ENCODE results near the gene RFC4.
"Not testable (repeated sequence)": the region's sequence is repeated elsewhere in the genome, so short reads cannot be mapped to it uniquely, and the experiment has no call there.

Gene RFC4

DNA sequence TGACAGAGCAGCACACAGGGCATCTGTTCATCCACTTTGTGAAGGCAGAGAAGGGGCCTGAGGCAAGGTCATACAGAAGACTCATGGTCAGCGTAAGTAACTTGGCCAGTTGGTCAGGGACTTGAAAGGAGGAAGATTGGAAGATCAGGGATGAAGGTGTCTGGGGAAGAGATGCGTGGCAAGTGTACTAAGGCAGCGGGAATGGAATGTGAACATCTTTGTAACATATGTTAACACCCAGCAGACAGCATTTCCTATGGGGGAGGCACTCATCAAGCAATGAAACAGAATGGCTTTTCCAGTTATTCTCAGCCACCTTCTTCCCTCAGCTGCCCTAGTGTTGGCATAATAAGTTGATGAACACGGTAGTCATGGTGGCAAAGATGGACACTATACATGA lies 7.8 kb upstream of the RFC4 start:
- no peak overlapping the region for H3K27ac ChIP-seq (ENCODE audit: extremely low read depth, low read depth, low read length)
- ChIA-PET POLR2A (no interaction called here), CTCF (interaction anchor here (0.6 kb wide), 2 partner anchors 48 to 205 kb away, joined by 3 read pairs; no protein-coding TSS in a partner anchor)
- no peaks in the 10 kb centered on the region for H3K4me1 ChIP-seq (ENCODE audit: control insufficient read depth, insufficient read depth, low read length)
- no peaks in the 10 kb centered on the region for H3K9me3 ChIP-seq (ENCODE audit: control insufficient read depth, insufficient read depth, low read depth, low read length)
- no peak overlapping the region for H3K4me3 ChIP-seq (ENCODE audit: low read depth, low read length)
- TF ChIP-seq ZNF138 (tag by site-specific recombination; IDR thresholded peaks at IDR 0.05; ENCODE audit: borderline replicate concordance): no peak
- TF ChIP-seq, protein P1, sequence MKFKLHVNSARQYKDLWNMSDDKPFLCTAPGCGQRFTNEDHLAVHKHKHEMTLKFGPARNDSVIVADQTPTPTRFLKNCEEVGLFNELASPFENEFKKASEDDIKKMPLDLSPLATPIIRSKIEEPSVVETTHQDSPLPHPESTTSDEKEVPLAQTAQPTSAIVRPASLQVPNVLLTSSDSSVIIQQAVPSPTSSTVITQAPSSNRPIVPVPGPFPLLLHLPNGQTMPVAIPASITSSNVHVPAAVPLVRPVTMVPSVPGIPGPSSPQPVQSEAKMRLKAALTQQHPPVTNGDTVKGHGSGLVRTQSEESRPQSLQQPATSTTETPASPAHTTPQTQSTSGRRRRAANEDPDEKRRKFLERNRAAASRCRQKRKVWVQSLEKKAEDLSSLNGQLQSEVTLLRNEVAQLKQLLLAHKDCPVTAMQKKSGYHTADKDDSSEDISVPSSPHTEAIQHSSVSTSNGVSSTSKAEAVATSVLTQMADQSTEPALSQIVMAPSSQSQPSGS (tag by site-specific recombination; IDR thresholded peaks at IDR 0.05; ENCODE audit: low read depth): no peak
- no peak for TF ChIP-seq ZNF133 (tag by site-specific recombination; IDR thresholded peaks at IDR 0.05)
- TF ChIP-seq ZNF830 (tag by site-specific recombination; IDR thresholded peaks at IDR 0.05; ENCODE audit: low read depth): no peak
- no peak for TF ChIP-seq ZNF121 (tag by site-specific recombination; IDR thresholded peaks at IDR 0.05)
- TF ChIP-seq, protein P2, sequence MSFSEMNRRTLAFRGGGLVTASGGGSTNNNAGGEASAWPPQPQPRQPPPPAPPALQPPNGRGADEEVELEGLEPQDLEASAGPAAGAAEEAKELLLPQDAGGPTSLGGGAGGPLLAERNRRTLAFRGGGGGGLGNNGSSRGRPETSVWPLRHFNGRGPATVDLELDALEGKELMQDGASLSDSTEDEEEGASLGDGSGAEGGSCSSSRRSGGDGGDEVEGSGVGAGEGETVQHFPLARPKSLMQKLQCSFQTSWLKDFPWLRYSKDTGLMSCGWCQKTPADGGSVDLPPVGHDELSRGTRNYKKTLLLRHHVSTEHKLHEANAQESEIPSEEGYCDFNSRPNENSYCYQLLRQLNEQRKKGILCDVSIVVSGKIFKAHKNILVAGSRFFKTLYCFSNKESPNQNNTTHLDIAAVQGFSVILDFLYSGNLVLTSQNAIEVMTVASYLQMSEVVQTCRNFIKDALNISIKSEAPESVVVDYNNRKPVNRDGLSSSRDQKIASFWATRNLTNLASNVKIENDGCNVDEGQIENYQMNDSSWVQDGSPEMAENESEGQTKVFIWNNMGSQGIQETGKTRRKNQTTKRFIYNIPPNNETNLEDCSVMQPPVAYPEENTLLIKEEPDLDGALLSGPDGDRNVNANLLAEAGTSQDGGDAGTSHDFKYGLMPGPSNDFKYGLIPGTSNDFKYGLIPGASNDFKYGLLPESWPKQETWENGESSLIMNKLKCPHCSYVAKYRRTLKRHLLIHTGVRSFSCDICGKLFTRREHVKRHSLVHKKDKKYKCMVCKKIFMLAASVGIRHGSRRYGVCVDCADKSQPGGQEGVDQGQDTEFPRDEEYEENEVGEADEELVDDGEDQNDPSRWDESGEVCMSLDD (tag by site-specific recombination; IDR thresholded peaks at IDR 0.05): no peak
- no peak for TF ChIP-seq ZNF132 (tag by site-specific recombination; IDR thresholded peaks at IDR 0.05; ENCODE audit: borderline replicate concordance)
- no peak for TF ChIP-seq ZNF626 (tag by site-specific recombination; IDR thresholded peaks at IDR 0.05)
- TF ChIP-seq ZNF157 (tag by site-specific recombination; IDR thresholded peaks at IDR 0.05): no peak
- TF ChIP-seq, protein P3, sequence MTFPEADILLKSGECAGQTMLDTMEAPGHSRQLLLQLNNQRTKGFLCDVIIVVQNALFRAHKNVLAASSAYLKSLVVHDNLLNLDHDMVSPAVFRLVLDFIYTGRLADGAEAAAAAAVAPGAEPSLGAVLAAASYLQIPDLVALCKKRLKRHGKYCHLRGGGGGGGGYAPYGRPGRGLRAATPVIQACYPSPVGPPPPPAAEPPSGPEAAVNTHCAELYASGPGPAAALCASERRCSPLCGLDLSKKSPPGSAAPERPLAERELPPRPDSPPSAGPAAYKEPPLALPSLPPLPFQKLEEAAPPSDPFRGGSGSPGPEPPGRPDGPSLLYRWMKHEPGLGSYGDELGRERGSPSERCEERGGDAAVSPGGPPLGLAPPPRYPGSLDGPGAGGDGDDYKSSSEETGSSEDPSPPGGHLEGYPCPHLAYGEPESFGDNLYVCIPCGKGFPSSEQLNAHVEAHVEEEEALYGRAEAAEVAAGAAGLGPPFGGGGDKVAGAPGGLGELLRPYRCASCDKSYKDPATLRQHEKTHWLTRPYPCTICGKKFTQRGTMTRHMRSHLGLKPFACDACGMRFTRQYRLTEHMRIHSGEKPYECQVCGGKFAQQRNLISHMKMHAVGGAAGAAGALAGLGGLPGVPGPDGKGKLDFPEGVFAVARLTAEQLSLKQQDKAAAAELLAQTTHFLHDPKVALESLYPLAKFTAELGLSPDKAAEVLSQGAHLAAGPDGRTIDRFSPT (tag by site-specific recombination; IDR thresholded peaks at IDR 0.05): no peak
- TF ChIP-seq ZNF707 (tag by site-specific recombination; IDR thresholded peaks at IDR 0.05): no peak
- no peak for TF ChIP-seq ZNF416 (tag by site-specific recombination; IDR thresholded peaks at IDR 0.05)
- TF ChIP-seq ZSCAN23 (tag by site-specific recombination; IDR thresholded peaks at IDR 0.05): no peak
- TF ChIP-seq ZNF23 (tag by site-specific recombination; IDR thresholded peaks at IDR 0.05; ENCODE audit: borderline replicate concordance): no peak
- TF ChIP-seq, protein P4, sequence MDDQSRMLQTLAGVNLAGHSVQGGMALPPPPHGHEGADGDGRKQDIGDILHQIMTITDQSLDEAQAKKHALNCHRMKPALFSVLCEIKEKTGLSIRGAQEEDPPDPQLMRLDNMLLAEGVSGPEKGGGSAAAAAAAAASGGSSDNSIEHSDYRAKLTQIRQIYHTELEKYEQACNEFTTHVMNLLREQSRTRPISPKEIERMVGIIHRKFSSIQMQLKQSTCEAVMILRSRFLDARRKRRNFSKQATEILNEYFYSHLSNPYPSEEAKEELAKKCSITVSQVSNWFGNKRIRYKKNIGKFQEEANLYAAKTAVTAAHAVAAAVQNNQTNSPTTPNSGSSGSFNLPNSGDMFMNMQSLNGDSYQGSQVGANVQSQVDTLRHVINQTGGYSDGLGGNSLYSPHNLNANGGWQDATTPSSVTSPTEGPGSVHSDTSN (CRISPR knock-in tag; IDR thresholded peaks at IDR 0.05): no peak
- TF ChIP-seq ZNF248 (tag by site-specific recombination; IDR thresholded peaks at IDR 0.05): no peak
- TF ChIP-seq, protein P5, sequence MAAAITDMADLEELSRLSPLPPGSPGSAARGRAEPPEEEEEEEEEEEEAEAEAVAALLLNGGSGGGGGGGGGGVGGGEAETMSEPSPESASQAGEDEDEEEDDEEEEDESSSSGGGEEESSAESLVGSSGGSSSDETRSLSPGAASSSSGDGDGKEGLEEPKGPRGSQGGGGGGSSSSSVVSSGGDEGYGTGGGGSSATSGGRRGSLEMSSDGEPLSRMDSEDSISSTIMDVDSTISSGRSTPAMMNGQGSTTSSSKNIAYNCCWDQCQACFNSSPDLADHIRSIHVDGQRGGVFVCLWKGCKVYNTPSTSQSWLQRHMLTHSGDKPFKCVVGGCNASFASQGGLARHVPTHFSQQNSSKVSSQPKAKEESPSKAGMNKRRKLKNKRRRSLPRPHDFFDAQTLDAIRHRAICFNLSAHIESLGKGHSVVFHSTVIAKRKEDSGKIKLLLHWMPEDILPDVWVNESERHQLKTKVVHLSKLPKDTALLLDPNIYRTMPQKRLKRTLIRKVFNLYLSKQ (tag by site-specific recombination; IDR thresholded peaks at IDR 0.05; ENCODE audit: borderline replicate concordance): no peak
- no peak for TF ChIP-seq SP2 (tag by site-specific recombination; IDR thresholded peaks at IDR 0.05)
- TF ChIP-seq HOXD13 (CRISPR knock-in tag; IDR thresholded peaks at IDR 0.05; ENCODE audit: borderline replicate concordance): no peak
- TF ChIP-seq BCL11B (tag by site-specific recombination; IDR thresholded peaks at IDR 0.05; ENCODE audit: low read depth): no peak
- H3K36me3 ChIP-seq (ENCODE audit: control insufficient read depth in 2 of 2, insufficient read depth in 1 of 2, low read length in 2 of 2): no peaks in the 10 kb centered on the region

DNA sequence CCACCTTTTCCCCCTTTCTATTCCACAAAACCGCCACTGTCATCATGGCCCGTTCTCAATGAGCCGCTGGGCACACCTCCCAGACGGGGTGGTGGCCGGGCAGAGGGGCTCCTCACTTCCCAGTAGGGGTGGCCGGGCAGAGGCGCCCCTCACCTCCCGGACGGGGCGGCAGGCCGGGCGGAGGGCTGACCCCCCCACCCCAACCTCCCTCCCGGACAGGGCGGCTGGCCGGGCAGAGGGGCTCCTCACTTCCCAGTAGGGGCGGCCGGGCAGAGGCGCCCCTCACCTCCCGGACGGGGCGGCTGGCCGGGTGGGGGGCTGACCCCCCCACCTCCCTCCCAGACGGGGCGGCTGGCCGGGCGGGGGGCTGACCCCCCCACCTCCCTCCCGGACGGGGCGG lies 5.0 kb upstream of the RFC4 start:
- H3K4me3 ChIP-seq (ENCODE audit: low read depth, low read length); H3K27ac ChIP-seq (ENCODE audit: extremely low read depth, low read depth, low read length); H3K9me3 ChIP-seq (ENCODE audit: control insufficient read depth, insufficient read depth, low read depth, low read length); H3K4me1 ChIP-seq (ENCODE audit: control insufficient read depth, insufficient read depth, low read length); H3K36me3 ChIP-seq (ENCODE audit: control insufficient read depth in 2 of 2, insufficient read depth in 1 of 2, low read length in 2 of 2); POLR2A ChIA-PET: not testable (repeated sequence)
- CTCF ChIA-PET: interaction anchor here (1.4 kb wide), 1 partner anchor 10 kb away, joined by 4 read pairs; no protein-coding TSS in a partner anchor

Data from HEK293 (cell line).